Lower leg skin (tissue), 4 donors: ENCODE data around the gene DHX8. TPM values are rescaled to one million over a fixed set of nuclear protein-coding genes. Genes with fewer than 3 reads are reported as not detected.

Source experiments
- DNase-seq, 2 donors: peaks; one replicate each; pipeline ENCODE4 v3.0.0-alpha.2; 2019; ENCODE audit warnings: low spot score in 2 of 2
- H3K4me3 ChIP-seq: fragments of 200-600 bp; sonication (generic); 2 replicates; pipeline ENCODE4 v1.5.1; 2017; ENCODE audit warnings: mild to moderate bottlenecking, low read depth; ENCODE audit not compliant: poor library complexity, severe bottlenecking
- CTCF ChIP-seq, 3 donors: fragments of 450-650 bp; IDR thresholded peaks; one replicate each; pipeline ENCODE4 v1.5.1; 2016; ENCODE audit warnings: antibody characterized with exemption in 3 of 3, mild to moderate bottlenecking in 3 of 3, moderate library complexity in 2 of 3
- POLR2A ChIP-seq, 2 donors: fragments of 450-650 bp; IDR thresholded peaks; one replicate each; pipeline ENCODE4 v1.6.1; 2016 to 2017; ENCODE audit warnings: antibody characterized with exemption in 2 of 2, mild to moderate bottlenecking in 1 of 2, moderate library complexity in 1 of 2
- WGBS, 2 donors: methylation state at CpG; one replicate each; pipeline ENCODE4 v1.1.5; 2018; 5-methylcytosine and 5-hydroxymethylcytosine counted together
- intact Hi-C: fragments of 100-400 bp; cut with DNase I; formaldehyde crosslinking; loops from one replicate; pipeline ENCODE4 v1.15.0; 2023; ENCODE audit warnings: low total_unique reads
- microRNA counts, 2 donors: library from miRNA; unstranded; fragments of <30 nt; microRNA quantifications; one replicate each; lab custom pipeline; 2016
- total RNA-seq, 4 donors: library from RNA; depleted of rRNA; stranded (reverse); fragments of >200 nt; gene quantifications; one replicate each; pipeline ENCODE4 v1.1.0, GENCODE V29; 2016

Gene DHX8
- total RNA-seq, 4 donors from 2014 or later = 35.7 to 60.3 (median 44.0) TPM

GRCh38 chr17:43574348-43574747 is 90.6 kb downstream of the DHX8 start:
- WGBS, 2 donors = 85 to 90% methylated on average over 13 of the region's 13 CpGs
- DNase-seq = no peak
- no peak overlapping the region for H3K4me3 ChIP-seq
- TF ChIP-seq POLR2A (IDR thresholded peaks at IDR 0.05) (no peak), CTCF (IDR thresholded peaks at IDR 0.05) (no peak)
- intact Hi-C loops = loop anchor here (2.0 to 10.0 kb wide), 2 partner anchors 102 to 180 kb away; partner anchors contain the start of gene SOST

GRCh38 chr17:43574896-43575525 is 91.2 kb downstream of the DHX8 start:
- TF ChIP-seq POLR2A (IDR thresholded peaks at IDR 0.05) (no peak), CTCF (IDR thresholded peaks at IDR 0.05) (no peak)
- no peak overlapping the region for H3K4me3 ChIP-seq
- intact Hi-C loops = loop anchor here (2.0 to 10.0 kb wide), 2 partner anchors 102 to 180 kb away; partner anchors contain the start of gene SOST
- WGBS, 2 donors = 59 to 60% methylated on average over 5 of the region's 5 CpGs
- DNase-seq = no peak

MicroRNAs encoded within 50 kb of the gene (microRNA counts, 767-probe panel; counts per million panel counts)
- microRNA hsa-miR-2117 (lab: Ali Mortazavi, UCI) = 0 to 358 counts per million in 2 donors

Other genes starting within 250 kb of the DHX8 start
- gene RNU2-1, start 250.0 kb upstream of the DHX8 start, total RNA-seq = not detected
- gene ARL4D, start 85.0 kb upstream of the DHX8 start, total RNA-seq = 10 to 100 TPM; 30.3 to 50.6 (median 43.7) TPM
- 1 to 10 TPM; 3.7 to 8.8 (median 6.5) TPM for gene ETV4, start 62.4 kb downstream of the DHX8 start, total RNA-seq
- gene MEOX1, start 177.9 kb downstream of the DHX8 start, total RNA-seq = 1 to 10 TPM; 1.9 to 7.9 (median 3.7) TPM